HG03521 (cell line): Measurements from ENCODE around the gene CREB3L2.

Experiments used
- ATAC-seq: cut with Tn5 transposase; IDR thresholded peaks from one replicate; pipeline ENCODE4 v1.9.1; 2021; ENCODE audit warnings: mild to moderate bottlenecking, moderate library complexity; ENCODE audit not compliant: unreplicated experiment

Gene CREB3L2

GRCh38 chr7:137879357-137880158 lies 122.3 kb downstream of the CREB3L2 start:
- no peak for ATAC-seq

DNA sequence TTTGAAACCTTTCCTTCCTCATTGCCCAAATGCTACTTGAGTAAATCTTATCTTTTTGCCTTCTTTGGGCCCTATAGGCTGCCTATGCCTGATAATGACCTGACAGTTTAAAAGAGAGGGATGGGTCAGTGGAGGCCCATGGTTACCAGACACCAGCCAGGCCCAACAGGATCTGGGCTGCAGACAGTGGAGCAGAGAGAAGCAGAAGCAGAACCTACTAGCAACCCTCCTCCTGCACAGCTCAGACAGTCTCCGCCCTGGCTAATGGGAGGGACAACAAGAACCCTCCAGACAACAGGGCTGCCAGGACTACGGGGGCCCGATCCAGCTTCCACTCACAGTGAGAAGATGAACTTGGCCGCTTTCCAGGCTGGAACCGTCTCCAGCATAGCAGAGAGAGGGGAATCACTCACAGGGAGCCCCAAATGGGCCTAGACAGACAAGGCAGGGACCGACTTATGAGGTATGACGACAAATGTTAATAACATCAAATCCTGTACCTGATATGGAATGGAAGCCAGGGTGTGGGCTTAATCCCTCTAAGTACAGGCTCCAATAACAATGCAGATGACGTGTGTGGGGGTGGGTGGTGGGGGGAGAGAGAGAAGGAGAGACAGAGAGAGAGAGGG lies 123.4 kb downstream of the CREB3L2 start:
- ATAC-seq: no peak

DNA sequence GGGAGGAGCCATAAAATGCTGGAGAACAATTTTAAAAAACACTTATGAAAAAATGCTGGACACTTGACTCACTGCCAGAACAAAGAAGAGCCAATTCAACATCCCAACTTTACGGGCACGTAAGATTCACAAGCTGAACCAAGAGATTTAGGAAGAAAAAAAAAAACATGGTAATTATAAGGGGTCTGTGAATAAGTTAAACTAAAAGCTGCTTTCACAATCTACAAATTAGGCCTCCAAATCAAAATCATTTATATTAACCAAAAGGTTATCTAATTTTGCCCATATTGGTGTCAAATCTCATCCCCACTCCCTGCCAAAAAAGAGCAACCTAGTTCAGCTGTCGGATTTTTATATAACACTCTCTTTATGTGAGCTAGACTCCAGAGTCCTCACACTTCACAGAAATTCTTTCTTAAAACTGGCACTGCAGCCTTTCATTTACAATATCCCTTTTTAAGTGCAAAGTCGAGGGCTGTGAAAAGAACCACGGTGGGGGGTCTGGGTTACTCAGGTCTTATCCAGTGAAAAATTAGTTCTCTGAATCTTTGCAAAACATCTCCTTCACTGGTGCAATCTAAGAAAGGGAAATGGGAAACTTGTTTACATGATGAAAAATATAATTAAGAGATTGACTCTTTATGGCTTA lies 124.7 kb downstream of the CREB3L2 start:
- no peak for ATAC-seq

DNA sequence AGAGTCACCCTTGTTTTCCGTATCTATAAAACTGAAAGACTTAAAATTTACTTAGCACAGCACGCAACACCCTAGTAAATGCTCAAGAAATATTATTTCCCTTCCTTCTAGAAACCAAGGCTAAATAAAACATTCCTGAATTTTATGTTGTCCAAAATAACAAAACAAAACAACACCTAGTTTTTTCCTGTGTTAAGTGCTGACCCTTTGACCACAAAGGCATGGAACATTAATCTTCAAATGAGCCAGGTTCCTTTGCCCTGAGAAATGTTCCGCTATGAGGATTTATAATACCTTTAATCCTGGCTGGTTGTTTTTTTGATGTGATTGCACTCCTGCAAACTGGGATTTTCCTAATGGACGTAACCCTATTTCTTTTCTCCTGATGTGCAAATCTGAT lies 126.1 kb downstream of the CREB3L2 start:
- no peak for ATAC-seq

- no peak for ATAC-seq
Measured at GRCh38 chr7:137873979-137874777, 127.7 kb downstream of the CREB3L2 start.

DNA sequence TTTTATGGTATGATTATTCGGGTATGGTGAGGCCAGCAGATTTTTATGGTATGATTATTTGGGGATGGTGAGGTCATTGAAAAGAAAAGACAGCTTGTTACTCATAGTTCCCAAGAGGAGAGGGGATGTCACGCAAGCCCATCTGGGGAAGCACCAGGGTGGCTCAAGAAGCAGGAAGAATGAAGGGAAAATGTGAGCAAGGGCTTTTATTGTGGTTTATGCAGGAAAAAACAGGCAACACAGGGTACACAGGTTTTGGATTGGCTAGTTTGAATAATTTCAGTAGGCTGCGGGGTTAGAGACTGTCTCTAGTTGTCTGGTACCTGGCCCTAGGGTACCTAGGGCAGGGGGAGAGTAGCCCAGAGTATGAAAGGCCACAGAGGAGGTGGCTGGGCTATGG lies 128.4 kb downstream of the CREB3L2 start:
- no peak for ATAC-seq

DNA sequence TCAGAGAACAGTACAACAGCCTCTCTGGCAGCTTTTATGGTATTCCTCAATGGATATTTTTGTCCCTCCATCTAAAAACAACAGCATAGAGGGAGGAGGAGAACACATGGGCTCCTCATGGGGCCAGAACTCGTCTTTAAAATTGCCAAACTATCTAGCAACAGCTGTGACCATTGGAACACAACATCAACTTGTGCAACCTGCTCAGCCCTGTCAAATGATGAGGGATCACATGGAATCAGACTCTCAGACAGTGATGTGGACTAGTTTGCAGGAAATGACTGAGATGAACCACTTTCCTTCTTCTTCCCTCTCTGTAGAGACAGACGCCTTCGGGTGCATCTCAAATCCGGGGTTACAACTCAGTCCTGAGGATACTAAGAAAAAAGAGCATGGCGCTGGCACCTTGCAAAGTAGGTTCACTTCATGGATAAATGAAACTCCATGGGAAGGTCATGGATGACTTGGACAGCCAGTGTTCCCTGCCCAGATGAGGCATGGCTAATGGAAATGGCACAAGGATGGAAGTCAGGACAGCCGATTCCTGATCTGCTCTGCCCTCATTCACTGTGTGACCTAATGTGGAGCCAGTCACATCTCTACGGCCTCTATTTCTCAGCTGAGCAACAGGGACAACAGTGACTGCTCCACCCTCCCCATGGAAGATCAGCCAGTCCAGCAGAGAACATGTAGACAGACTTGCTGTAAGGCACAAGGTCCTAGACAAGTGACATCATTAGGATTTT lies 130.5 kb downstream of the CREB3L2 start:
- no peak for ATAC-seq

DNA sequence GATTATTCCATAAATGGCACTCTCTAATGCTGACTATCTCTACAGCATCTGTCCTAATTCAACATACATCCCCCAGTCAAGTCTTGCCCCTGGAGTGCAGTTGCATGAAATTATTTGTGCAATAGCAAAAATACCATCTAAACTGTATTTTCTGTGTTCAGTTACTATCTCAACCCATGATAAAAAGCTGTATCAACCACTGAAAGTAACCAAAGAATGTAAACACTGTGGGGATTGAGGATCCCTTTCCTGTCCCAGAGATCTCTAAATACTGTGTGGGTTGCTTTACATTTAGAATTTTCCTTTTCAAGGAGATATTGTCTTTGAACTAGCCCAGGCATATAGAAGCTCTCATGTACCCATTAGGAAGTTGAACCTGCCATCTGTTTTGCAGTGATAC lies 131.2 kb downstream of the CREB3L2 start:
- no peak for ATAC-seq

DNA sequence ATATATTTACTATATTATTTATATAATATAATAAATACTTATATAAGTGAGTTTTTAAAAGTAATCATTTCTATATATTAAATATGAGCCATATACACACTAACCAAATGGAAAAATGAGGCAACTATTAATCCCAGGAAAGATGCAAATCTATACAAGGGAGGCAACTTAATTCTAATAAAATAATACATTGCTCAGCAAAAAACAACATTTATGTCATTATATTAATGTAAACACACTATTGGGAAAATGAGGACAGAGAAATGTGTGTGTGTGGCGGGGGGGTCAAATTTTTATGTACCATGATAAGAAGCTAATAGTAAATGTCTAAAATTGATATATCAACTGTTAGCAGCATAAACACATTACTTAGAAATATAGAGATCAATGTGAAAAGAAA lies 131.8 kb downstream of the CREB3L2 start:
- ATAC-seq: no peak

GRCh38 chr7:137869260-137869659 lies 132.6 kb downstream of the CREB3L2 start:
- no peak for ATAC-seq

GRCh38 chr7:137867289-137867688 lies 134.6 kb downstream of the CREB3L2 start:
- no peak for ATAC-seq

DNA sequence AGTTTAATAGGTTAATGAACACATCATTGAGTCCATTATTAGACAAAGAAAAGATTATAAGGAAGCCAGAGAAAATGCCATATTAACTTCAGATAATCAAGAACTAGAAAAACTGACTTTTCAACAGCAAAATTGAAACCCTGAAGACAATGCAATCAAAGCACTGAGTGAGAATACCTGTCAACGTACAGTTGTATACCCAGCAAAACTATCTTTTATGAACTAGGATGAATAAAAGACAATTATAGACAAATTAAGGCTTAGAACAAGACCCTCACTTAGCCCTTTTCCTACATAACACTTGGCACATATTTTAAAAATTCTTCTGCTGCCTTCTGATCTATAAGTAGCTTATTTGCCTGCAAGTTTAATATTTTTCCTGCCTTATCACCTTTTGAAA lies 136.1 kb downstream of the CREB3L2 start:
- ATAC-seq: no peak

- ATAC-seq: no peak
Measured at GRCh38 chr7:137862964-137863363, 138.9 kb downstream of the CREB3L2 start.

DNA sequence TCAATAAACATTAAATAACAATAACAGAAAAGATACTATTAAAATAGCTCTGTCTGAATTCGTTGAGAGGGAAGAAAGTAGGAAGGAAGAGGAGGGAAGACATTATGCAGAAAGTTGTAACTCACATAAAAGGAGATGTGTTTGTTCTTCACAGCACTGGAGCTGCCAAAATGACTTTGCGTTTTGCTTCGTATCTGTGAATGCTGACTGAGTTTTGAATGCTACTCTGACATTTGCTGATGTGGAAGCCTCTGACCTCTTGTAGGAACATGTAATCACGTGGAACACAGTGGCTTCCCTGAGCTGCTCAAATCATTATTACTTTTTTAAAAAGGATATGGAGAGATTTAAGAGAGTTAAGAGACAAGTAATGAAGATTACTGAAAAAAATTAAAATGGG lies 139.5 kb downstream of the CREB3L2 start:
- ATAC-seq: no peak

- ATAC-seq: no peak
Measured at GRCh38 chr7:137860542-137860941, 141.3 kb downstream of the CREB3L2 start.

DNA sequence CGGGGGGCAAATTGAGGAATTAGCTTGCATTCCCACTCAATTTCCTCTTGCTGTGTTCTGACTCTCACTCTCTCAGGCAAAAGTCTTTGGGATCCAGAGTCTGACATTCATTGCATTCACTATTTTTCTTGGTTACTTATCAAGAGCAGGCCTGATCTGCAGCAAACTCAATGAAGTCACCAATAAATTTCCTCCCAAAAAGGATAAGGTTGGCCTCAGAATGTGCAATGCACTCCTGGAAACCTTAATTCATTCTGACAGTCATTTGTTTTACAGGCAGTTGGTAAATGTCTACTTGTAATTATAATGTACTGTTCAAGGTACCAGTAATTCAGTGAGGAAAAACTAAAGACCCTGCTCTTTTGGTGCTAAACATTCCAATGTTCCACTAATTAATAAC lies 148.8 kb downstream of the CREB3L2 start:
- no peak for ATAC-seq

DNA sequence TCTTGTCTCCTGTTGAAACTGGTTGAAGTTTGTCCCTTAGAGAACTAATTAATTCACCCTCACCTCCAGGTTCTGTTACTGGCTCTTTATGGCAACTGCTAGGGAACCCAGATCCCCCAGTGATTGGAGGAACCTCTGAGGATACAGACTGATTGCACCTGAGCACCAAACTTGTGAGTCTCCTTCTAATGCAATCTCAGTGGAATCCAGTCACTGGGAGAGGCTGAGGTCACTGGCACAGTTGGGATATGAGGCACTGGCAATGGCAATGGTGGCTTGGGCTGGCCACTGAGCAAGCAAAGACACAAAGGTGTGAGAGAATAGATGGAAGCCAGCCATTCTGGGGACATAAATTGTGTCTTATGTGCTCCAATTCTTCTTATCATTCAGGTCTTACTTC lies 149.8 kb downstream of the CREB3L2 start:
- ATAC-seq: no peak

- no peak for ATAC-seq
Measured at GRCh38 chr7:137850972-137851945, 150.6 kb downstream of the CREB3L2 start.

DNA sequence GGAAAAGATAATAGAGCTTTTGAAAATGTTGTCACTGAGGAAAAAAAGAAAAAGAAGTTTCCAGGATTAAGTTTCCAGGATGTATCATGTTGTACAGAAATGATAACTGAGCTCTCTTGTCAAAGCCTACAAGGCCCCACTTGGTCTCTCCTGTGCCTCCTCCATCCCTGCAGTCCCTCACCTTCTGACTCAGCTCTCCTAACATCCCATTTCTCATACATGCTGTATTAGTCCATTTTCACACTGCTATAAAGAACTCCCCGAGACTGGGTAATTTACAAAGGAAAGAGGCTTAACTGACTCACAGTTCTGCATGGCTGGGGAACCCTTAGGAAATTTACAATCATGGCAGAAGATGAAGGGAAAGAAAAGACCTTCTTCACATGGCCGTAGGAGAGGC lies 151.3 kb downstream of the CREB3L2 start:
- no peak for ATAC-seq
